HG02798 (cell line): ENCODE results near the gene MGMT.

Experiments used
- ATAC-seq: cut with Tn5 transposase; IDR thresholded peaks from one replicate; pipeline ENCODE4 v1.9.1; 2021; ENCODE audit warnings: mild to moderate bottlenecking; ENCODE audit not compliant: unreplicated experiment, poor library complexity

The MGMT gene

GRCh38 chr10:129579228-129579627 lies 112.2 kb downstream of the MGMT start:
- no peak for ATAC-seq

- no peak for ATAC-seq
These were observed 113.0 kb downstream of the MGMT start for GRCh38 chr10:129580010-129580409.

GRCh38 chr10:129580901-129581300 lies 113.9 kb downstream of the MGMT start:
- ATAC-seq: no peak

- ATAC-seq: no peak
These were observed 114.9 kb downstream of the MGMT start for GRCh38 chr10:129581827-129582411.

- no peak for ATAC-seq
These were observed 116.8 kb downstream of the MGMT start for GRCh38 chr10:129583831-129584230.

GRCh38 chr10:129586898-129587443 lies 119.9 kb downstream of the MGMT start:
- no peak for ATAC-seq

GRCh38 chr10:129589546-129589945 lies 122.5 kb downstream of the MGMT start:
- no peak for ATAC-seq

- ATAC-seq: no peak
These were observed 126.9 kb downstream of the MGMT start for GRCh38 chr10:129593953-129594352.

GRCh38 chr10:129594811-129595210 lies 127.8 kb downstream of the MGMT start:
- ATAC-seq: no peak

- ATAC-seq: no peak
These were observed 131.4 kb downstream of the MGMT start for GRCh38 chr10:129598413-129598812.

GRCh38 chr10:129599160-129599559 lies 132.1 kb downstream of the MGMT start:
- ATAC-seq: no peak

GRCh38 chr10:129601737-129602136 lies 134.7 kb downstream of the MGMT start:
- peak; percentile 42 for ATAC-seq

- no peak for ATAC-seq
These were observed 136.0 kb downstream of the MGMT start for GRCh38 chr10:129602938-129603535.

GRCh38 chr10:129604333-129605032 lies 137.4 kb downstream of the MGMT start:
- peak; percentile 59 for ATAC-seq

GRCh38 chr10:129605266-129605985 lies 138.4 kb downstream of the MGMT start:
- ATAC-seq: peak; percentile 50

- ATAC-seq: peak; percentile 33
These were observed 139.0 kb downstream of the MGMT start for GRCh38 chr10:129605986-129606518.

GRCh38 chr10:129607607-129608109 lies 140.6 kb downstream of the MGMT start:
- no peak for ATAC-seq

- no peak for ATAC-seq
These were observed 141.6 kb downstream of the MGMT start for GRCh38 chr10:129608653-129609052.

GRCh38 chr10:129609551-129609950 lies 142.5 kb downstream of the MGMT start:
- no peak for ATAC-seq

- ATAC-seq: no peak
These were observed 145.6 kb downstream of the MGMT start for GRCh38 chr10:129612481-129613109.
